Activated CD4-positive, alpha-beta memory T cell treated with anti-CD3 and anti-CD28 coated beads, Interleukin-2, amount 10 ng/mL, durations not matched to agents 7 days and 5 days (primary cell): ENCODE measurements around the gene RUNX2. TPM values are rescaled to one million over a fixed set of nuclear protein-coding genes. Genes with fewer than 3 reads are reported as not detected.
A peak's percentile ranks its signal among the peaks of the same experiment; 100 is the strongest.

ENCODE experiments used
- CTCF ChIA-PET: fragments of 350-600 bp; sonication (Branson Sonifier 250); formaldehyde crosslinking; loops from one replicate; lab custom pipeline; 2021; ENCODE audit warnings: antibody characterized with exemption, inconsistent platforms; lab: Charles Lee
- POLR2A ChIA-PET: fragments of 350-600 bp; sonication (Branson Sonifier 250); formaldehyde crosslinking; loops from one replicate; lab custom pipeline; 2021; ENCODE audit warnings: antibody characterized with exemption; lab: Charles Lee
- DNase-seq: peaks from one replicate; pipeline ENCODE4 v3.0.0-alpha.2; 2020
- H3K27ac Mint-ChIP-seq: one replicate; pipeline ENCODE4 v1.8.0; 2021; ENCODE audit warnings: mild to moderate bottlenecking, mixed read lengths
- H3K27me3 Mint-ChIP-seq: one replicate; pipeline ENCODE4 v1.8.0; 2021; ENCODE audit warnings: mixed read lengths
- H3K36me3 Mint-ChIP-seq: one replicate; pipeline ENCODE4 v1.8.0; 2021; ENCODE audit warnings: low read depth, mixed read lengths
- H3K4me1 Mint-ChIP-seq: one replicate; pipeline ENCODE4 v1.8.0; 2021; ENCODE audit warnings: mixed read lengths
- H3K4me3 Mint-ChIP-seq: one replicate; pipeline ENCODE4 v1.8.0; 2021; ENCODE audit warnings: mild to moderate bottlenecking, mixed read lengths
- H3K9me3 Mint-ChIP-seq: one replicate; pipeline ENCODE4 v1.8.0; 2021; ENCODE audit warnings: mixed read lengths
- total RNA-seq, 2 experiments: library from RNA; stranded (reverse); gene quantifications; one replicate each; pipeline ENCODE4 v1.2.3, GENCODE V29; 2021

Gene RUNX2
- total RNA-seq, 2 experiments from 2014 or later = 42.2 to 43.4 TPM

DNA sequence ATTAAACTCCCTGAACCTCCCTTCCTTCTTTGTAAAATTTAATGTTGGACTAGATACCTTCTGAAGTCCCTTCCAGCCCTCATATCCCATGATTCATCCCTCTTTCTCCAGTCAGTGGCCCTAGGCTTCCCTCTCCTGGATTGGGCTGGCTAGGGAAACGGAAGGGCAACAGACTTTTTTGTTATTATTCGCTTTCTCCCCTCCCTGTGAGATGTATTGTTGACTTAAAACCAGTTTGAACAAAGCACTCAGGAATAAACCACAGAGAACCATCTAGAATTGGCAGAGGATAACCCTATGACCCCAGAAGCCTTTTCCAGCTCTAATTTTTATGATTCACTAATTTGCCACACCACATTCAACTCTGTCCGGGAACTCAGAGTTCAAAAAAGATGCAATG, 289.3 kb downstream of the RUNX2 start:
- Mint-ChIP-seq H3K36me3 (peaks cover under 1% of the 10 kb centered on the region), H3K9me3 (no peaks in the 10 kb centered on the region), H3K4me3 (no peak overlapping the region), H3K4me1 (peaks cover 27% of the 10 kb centered on the region), H3K27me3 (no peaks in the 10 kb centered on the region), H3K27ac (no peak overlapping the region)
- CTCF ChIA-PET = interaction anchor here (0.8 to 2.0 kb wide), 2 partner anchors 91 to 97 kb away, joined by 3 to 4 read pairs; no protein-coding TSS in a partner anchor
- POLR2A ChIA-PET = no interaction called here
- no peak for DNase-seq

GRCh38 chr6:45618259-45618658, 290.1 kb downstream of the RUNX2 start:
- POLR2A ChIA-PET = no interaction called here

GRCh38 chr6:45619211-45619760, 291.2 kb downstream of the RUNX2 start:
- POLR2A ChIA-PET = interaction anchor here (0.6 kb wide), 1 partner anchor 83 kb away, joined by 3 read pairs; no protein-coding TSS in a partner anchor

More at GRCh38 chr6:45618259-45618658, 290.1 kb downstream of the RUNX2 start:
- DNase-seq = no peak
- CTCF ChIA-PET = interaction anchor here (0.8 kb wide), 1 partner anchor 90 kb away, joined by 3 read pairs; no protein-coding TSS in a partner anchor
- H3K27me3 Mint-ChIP-seq = no peaks in the 10 kb centered on the region
- no peak overlapping the region for H3K27ac Mint-ChIP-seq
- no peak overlapping the region for H3K4me3 Mint-ChIP-seq
- peaks cover 7% of the 10 kb centered on the region for H3K36me3 Mint-ChIP-seq
- peaks cover 27% of the 10 kb centered on the region for H3K4me1 Mint-ChIP-seq
- peaks cover 2% of the 10 kb centered on the region for H3K9me3 Mint-ChIP-seq

GRCh38 chr6:45619994-45620471, 291.9 kb downstream of the RUNX2 start:
- no peak overlapping the region for H3K4me3 Mint-ChIP-seq
- peaks cover 28% of the 10 kb centered on the region for H3K4me1 Mint-ChIP-seq
- H3K27me3 Mint-ChIP-seq = no peaks in the 10 kb centered on the region
- DNase-seq = peak; percentile 50
- peak overlapping the region; percentile 24 for H3K27ac Mint-ChIP-seq
- peaks cover 12% of the 10 kb centered on the region for H3K36me3 Mint-ChIP-seq
- ChIA-PET CTCF (interaction anchor here (0.6 to 1.0 kb wide), 2 partner anchors 95 to 162 kb away, joined by 3 read pairs; no protein-coding TSS in a partner anchor), POLR2A (interaction anchor here (0.6 to 1.0 kb wide), 2 partner anchors 74 to 83 kb away, joined by 3 read pairs; no protein-coding TSS in a partner anchor)
- peaks cover 3% of the 10 kb centered on the region for H3K9me3 Mint-ChIP-seq

More at GRCh38 chr6:45619211-45619760, 291.2 kb downstream of the RUNX2 start:
- H3K27ac Mint-ChIP-seq = no peak overlapping the region
- peaks cover 3% of the 10 kb centered on the region for H3K9me3 Mint-ChIP-seq
- peaks cover 27% of the 10 kb centered on the region for H3K4me1 Mint-ChIP-seq
- no peak for DNase-seq
- no peak overlapping the region for H3K4me3 Mint-ChIP-seq
- peaks cover 9% of the 10 kb centered on the region for H3K36me3 Mint-ChIP-seq
- H3K27me3 Mint-ChIP-seq = no peaks in the 10 kb centered on the region
- CTCF ChIA-PET = interaction anchor here (0.6 to 1.0 kb wide), 2 partner anchors 95 to 162 kb away, joined by 3 read pairs; no protein-coding TSS in a partner anchor

- no peak overlapping the region for H3K27ac Mint-ChIP-seq
- peaks cover 27% of the 10 kb centered on the region for H3K36me3 Mint-ChIP-seq
- CTCF ChIA-PET = no interaction called here
- H3K27me3 Mint-ChIP-seq = no peaks in the 10 kb centered on the region
- H3K4me1 Mint-ChIP-seq = peaks cover 58% of the 10 kb centered on the region
- POLR2A ChIA-PET = no interaction called here
- no peak for DNase-seq
- H3K4me3 Mint-ChIP-seq = no peak overlapping the region
- peaks cover 16% of the 10 kb centered on the region for H3K9me3 Mint-ChIP-seq
Observed at GRCh38 chr6:45624228-45624627, 296.1 kb downstream of the RUNX2 start.

DNA sequence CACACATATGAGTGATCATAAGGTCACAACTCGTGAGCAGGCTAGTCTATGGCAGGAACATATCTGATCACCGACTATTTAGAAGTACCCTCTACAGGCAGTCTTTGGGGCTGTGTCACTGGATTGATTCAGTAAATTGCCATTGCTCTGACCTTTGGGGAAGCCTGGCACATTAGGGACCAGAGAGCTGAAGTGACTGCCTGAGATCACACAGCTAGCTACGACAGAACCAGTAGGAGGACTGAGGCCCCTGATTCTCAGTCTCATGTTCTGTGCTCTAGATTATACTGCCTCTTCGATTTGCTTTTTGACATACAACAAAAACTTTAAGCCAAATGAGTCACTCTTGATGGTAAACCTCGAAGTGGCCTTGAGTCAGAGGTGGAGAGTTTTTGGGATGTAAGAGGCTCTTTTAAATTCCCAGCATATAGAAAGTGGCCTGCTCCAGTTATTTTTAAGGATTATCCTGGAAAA, 297.1 kb downstream of the RUNX2 start:
- no peak for DNase-seq
- H3K36me3 Mint-ChIP-seq = peaks cover 27% of the 10 kb centered on the region
- POLR2A ChIA-PET = no interaction called here
- CTCF ChIA-PET = no interaction called here
- peaks cover 51% of the 10 kb centered on the region for H3K4me1 Mint-ChIP-seq
- no peaks in the 10 kb centered on the region for H3K27me3 Mint-ChIP-seq
- H3K4me3 Mint-ChIP-seq = no peak overlapping the region
- peaks cover 16% of the 10 kb centered on the region for H3K9me3 Mint-ChIP-seq
- peak overlapping the region; percentile 2 for H3K27ac Mint-ChIP-seq

GRCh38 chr6:45626087-45626891, 298.2 kb downstream of the RUNX2 start:
- Mint-ChIP-seq H3K4me3 (no peak overlapping the region), H3K27ac (peak overlapping the region; percentile 23), H3K4me1 (peaks cover 42% of the 10 kb centered on the region), H3K27me3 (no peaks in the 10 kb centered on the region), H3K9me3 (peaks cover 16% of the 10 kb centered on the region), H3K36me3 (peaks cover 27% of the 10 kb centered on the region)
- CTCF ChIA-PET = no interaction called here
- DNase-seq = no peak
- POLR2A ChIA-PET = no interaction called here

- CTCF ChIA-PET = no interaction called here
- peaks cover 13% of the 10 kb centered on the region for H3K9me3 Mint-ChIP-seq
- peaks cover 17% of the 10 kb centered on the region for H3K36me3 Mint-ChIP-seq
- no peak overlapping the region for H3K27ac Mint-ChIP-seq
- DNase-seq = no peak
- H3K27me3 Mint-ChIP-seq = no peaks in the 10 kb centered on the region
- peaks cover 41% of the 10 kb centered on the region for H3K4me1 Mint-ChIP-seq
- POLR2A ChIA-PET = no interaction called here
- H3K4me3 Mint-ChIP-seq = no peak overlapping the region
Observed at GRCh38 chr6:45630314-45630713, 302.2 kb downstream of the RUNX2 start.

DNA sequence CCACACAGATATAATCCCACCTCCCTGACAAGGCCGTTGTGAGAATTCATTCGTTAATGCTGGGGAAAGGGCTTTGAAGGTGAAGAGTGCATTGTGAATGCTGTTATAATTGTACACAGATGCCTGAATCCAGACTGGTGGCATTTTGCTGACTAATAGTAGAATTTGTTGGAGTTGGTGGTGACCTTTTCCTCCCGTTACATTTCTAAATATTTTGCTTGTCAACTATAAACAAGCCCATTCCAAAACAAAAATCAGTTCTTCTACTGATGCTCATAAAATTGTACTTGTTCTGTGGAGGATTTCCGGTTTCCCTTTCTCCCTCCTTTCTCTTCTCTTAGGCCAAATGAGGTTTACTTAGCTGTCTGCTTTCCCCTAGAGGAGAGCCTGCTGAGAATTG, 302.7 kb downstream of the RUNX2 start:
- CTCF ChIA-PET = no interaction called here
- POLR2A ChIA-PET = no interaction called here
- H3K27me3 Mint-ChIP-seq = no peaks in the 10 kb centered on the region
- DNase-seq = no peak
- no peak overlapping the region for H3K4me3 Mint-ChIP-seq
- no peak overlapping the region for H3K27ac Mint-ChIP-seq
- H3K9me3 Mint-ChIP-seq = peaks cover 13% of the 10 kb centered on the region
- peaks cover 17% of the 10 kb centered on the region for H3K36me3 Mint-ChIP-seq
- H3K4me1 Mint-ChIP-seq = peaks cover 36% of the 10 kb centered on the region

DNA sequence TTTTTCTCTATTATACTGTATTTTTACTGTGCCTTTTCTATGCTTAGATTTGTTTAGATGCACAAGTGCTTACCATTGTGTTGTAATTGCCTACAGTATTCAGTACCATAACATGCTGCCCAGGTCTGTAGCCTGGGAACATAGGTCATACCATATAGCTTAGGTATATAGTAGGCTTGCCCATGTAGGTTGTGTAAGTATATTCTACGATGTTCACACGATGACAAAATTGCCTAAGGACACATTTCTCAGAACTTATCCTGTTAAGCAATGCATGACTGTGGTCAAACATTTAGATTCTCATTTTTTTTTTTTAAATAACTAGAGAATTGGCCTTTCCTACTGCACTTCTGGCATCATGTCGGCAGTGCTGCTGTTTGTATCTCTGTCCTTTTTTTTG, 303.3 kb downstream of the RUNX2 start:
- H3K4me1 Mint-ChIP-seq = peaks cover 30% of the 10 kb centered on the region
- no peak overlapping the region for H3K4me3 Mint-ChIP-seq
- DNase-seq = no peak
- no peaks in the 10 kb centered on the region for H3K27me3 Mint-ChIP-seq
- peaks cover 13% of the 10 kb centered on the region for H3K9me3 Mint-ChIP-seq
- H3K36me3 Mint-ChIP-seq = peaks cover 16% of the 10 kb centered on the region
- ChIA-PET CTCF (no interaction called here), POLR2A (no interaction called here)
- no peak overlapping the region for H3K27ac Mint-ChIP-seq

- Mint-ChIP-seq H3K27me3 (no peaks in the 10 kb centered on the region), H3K9me3 (peaks cover 3% of the 10 kb centered on the region), H3K27ac (peak overlapping the region; percentile 1), H3K4me3 (peak overlapping the region; percentile 41), H3K4me1 (peaks cover 19% of the 10 kb centered on the region), H3K36me3 (peaks cover 5% of the 10 kb centered on the region)
- DNase-seq = no peak
- ChIA-PET POLR2A (interaction anchor here (1.1 to 1.6 kb wide), 5 partner anchors 12 to 207 kb away, joined by 3 to 5 read pairs (median 3); no protein-coding TSS in a partner anchor), CTCF (interaction anchor here (0.8 to 1.6 kb wide), 3 partner anchors 43 to 1003 kb away, joined by 3 read pairs; no protein-coding TSS in a partner anchor)
Observed at GRCh38 chr6:45633272-45633908, 305.3 kb downstream of the RUNX2 start.

GRCh38 chr6:45634231-45634630, 306.1 kb downstream of the RUNX2 start:
- Mint-ChIP-seq H3K27ac (no peak overlapping the region), H3K4me3 (no peak overlapping the region), H3K4me1 (peaks cover 13% of the 10 kb centered on the region), H3K36me3 (peaks cover 2% of the 10 kb centered on the region), H3K27me3 (no peaks in the 10 kb centered on the region), H3K9me3 (no peaks in the 10 kb centered on the region)
- DNase-seq = no peak
- ChIA-PET CTCF (interaction anchor here (0.9 to 1.6 kb wide), 2 partner anchors 18 to 42 kb away, joined by 3 read pairs; no protein-coding TSS in a partner anchor), POLR2A (interaction anchor here (1.1 to 1.5 kb wide), 3 partner anchors 11 to 73 kb away, joined by 3 read pairs; no protein-coding TSS in a partner anchor)
